IPS-NIHi7 (cell line): ENCODE data around the gene BHLHE23.

Experiments used
- DNase-seq: peaks from one replicate; pipeline ENCODE4 v3.0.0; 2012; ENCODE audit warnings: mixed read lengths; ENCODE audit errors: extremely low spot score

Gene BHLHE23

DNA sequence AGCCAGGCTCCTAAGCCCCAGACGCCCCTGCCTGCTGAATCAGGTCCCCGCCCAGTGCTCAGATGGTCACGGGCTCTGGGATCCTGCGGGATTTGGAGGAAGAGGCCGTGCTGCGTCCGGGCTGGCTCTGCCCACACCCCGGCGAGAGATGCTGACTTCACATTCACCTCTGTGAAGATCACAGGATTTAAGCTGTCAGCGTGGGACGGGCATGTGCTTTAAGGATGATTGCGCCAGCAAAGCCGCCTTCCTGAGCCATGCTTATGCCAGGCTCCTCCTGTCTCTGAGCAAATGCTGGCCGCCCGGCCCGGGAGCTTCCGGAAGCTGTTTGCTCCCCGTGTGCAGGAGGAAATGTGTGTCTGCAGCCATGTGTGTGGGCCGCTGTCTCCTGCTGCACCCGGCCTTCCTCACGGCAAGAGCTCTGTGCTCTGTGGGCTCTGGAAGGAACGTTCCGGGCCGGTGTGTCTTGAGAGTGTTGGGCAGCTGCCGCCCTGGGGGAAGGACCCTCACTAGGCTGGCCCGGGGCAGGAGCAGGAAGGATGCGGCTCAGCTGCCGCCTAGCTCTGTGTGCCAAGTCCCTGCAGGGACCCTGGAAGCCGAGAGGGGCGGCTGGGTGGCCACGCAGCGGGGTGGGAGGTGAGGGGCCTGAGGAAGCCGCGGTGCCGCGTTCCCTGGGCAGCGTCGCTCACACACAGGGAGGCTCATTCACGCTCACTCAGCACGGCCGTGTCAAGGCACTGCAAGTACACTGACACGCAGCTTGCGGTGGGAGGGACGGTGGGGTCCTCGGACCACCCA lies 19.0 kb upstream of the BHLHE23 start:
- no peak for DNase-seq

DNA sequence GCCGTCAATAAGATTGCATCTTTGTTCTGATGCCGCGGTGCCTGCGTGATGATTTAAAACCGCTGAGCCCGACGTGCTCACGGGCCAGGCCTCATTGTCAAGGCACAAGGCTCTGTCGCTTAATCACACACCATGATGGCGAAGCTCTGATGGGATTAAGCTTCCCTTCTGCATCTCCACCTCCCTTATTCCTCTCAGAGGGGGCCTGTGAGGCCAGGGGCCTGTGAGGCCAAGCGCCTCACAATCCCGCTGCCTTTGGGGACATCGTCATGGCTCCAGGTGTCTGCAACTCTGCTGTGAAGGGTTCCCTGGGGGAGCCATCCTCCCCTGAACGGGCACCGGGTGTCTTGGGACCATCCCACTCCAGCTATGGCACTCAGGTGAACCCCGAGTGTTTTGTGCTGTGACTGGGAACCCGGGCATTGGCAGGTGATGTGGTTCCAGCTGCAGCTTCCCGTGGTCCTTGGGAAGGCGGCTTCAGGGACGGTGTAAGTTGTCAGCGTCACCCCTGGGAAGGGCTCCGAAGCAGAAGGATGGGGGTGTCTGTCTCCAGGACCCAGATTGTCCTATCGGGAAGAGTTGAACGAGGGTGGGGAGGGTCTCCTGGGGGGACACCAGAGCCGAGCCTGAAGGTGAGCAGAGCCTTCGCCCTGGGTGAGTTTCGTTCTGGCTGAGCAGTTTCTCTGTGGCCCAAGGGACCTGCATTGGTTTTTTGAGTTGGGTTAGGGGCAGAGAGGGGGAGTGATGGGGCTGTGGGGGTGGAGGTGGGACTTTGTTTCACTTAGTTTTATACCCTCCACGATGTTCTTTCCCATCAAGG lies 18.0 kb upstream of the BHLHE23 start:
- no peak for DNase-seq

DNA sequence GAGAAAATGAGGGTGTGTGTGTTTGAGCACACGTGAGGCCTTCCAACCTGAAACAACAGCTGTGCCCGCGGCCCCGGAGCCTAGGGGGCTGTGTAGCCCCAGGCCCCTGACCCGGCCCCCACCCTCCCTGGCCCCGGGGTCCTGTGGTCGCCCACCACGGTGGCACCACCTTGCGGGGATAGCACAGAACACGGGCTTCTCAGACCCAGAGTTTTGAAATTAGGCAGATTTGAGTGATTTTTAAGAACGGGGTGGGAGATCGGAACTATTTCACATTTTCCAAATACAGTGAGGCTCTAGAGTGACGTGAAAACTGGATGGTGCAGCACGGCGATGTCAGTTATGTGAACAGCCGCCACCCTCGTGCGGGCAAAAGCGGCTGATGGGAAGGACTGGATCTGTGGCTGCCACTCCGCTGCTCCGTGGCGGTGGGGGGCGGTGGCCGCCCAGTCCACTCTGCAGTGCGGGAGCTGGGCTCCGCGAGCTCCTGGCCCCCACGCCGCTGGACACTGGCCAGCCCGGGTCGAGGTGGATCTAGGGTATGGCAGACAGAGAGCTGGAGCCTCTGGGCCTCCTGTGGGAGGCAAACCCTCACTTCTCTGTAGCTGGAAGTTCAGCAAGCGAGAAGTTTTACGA lies 17.3 kb upstream of the BHLHE23 start:
- DNase-seq: no peak

DNA sequence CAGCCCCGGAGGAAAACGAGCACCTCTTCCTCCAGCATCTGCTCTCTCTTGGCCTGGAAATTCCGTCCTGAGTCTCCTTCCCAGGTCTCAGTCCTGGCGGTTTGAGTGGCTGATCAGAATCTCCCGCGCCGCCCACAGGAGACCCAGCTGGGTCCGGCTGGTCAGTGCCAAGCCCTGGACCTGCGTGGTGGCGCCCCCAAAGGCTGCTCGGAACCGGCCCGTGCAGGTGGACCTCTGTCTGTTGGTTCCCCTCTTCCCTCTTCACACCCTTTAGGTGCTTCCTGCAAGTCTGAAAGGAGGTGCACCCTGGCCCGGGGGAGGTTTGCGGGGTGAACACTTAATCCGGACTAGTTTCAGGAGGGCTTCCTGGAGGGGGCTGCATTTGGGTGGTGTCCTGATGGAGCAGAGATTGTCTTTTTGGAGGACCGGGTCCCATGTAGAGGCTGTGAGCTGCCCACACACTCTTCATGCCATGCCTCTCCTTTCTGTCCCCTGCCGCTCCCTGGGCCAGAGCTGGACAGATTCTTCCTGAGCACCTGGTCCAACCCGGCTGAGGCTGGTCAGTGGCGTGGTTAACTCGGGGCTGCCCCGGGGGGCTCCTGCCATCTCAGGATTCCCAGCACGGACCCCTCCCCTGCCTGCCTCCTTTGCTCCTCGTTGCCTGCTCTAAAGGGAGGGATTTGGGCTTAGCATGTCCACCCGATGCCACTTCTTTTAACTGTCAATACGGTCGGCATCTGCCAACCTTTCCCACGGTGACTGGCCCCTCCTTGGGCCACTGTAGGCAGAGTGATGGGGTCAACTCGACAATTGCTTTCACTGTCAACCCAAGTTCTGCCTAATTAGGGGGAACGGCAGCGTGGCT lies 16.5 kb upstream of the BHLHE23 start:
- no peak for DNase-seq

DNA sequence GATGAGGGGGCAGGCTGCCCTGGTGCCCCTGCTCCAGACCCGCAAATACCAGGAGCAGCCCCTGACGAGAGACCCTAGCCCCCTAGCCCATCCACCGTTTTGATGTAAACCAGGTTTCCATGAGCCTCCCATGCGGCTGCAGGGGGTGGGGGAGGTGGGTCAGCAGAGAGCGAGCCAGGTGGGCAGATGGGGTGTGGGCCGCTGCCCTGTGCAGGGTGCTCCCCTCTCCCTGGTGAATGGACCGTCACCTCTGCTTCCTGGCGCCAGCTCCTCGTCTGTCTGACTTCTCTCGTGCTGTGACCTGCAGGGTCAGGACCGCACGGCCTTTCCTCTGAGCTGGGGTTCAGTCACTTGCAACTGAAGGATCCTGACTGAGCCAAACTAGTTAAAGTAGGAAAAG lies 15.7 kb upstream of the BHLHE23 start:
- no peak for DNase-seq

DNA sequence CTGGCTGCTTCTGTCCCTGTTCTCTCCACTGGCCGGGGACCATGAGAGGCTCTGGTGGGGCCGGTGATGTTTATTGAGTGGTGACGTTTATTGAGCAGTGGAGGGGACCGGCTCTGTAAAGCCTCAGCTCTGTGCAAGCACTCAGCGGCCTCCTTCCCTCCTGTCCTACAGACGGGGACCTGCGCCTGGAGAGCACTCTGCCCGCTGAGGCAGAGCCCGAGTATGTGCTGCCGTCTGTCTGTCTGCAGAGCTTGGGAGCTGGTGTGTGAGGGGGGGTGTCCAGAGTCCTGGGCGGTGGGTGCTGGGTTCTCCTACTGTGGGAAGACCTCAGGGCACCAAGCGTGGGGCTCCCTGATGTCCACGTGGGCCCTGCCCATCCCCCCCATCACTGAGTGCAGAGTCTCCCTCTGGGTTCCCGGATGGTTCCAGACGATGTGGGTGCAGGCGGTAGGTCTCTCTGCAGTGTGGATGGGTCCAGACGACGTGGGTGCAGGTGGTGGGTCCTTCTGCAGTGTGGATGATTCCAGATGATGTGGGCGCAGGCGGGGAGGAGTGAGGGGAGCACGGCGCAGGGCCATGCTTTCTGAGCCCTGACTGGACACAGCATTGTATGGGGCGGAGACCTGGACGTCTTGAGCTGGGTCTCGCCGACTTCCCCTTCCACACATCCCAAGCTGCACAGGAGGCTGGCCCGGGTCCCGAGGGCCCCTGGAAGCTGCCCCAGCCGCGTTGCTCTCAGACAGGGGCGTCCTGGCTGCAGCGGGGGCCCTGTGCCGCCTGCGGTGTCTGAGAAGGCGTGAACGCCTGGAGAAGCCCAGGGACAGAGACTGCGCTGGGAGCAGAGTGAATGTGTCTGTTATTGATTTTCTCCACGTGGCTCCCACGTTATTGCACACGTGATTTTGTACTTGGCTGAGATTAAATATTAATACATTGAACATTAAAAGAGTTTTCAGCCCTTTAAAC lies 14.9 kb upstream of the BHLHE23 start:
- no peak for DNase-seq

DNA sequence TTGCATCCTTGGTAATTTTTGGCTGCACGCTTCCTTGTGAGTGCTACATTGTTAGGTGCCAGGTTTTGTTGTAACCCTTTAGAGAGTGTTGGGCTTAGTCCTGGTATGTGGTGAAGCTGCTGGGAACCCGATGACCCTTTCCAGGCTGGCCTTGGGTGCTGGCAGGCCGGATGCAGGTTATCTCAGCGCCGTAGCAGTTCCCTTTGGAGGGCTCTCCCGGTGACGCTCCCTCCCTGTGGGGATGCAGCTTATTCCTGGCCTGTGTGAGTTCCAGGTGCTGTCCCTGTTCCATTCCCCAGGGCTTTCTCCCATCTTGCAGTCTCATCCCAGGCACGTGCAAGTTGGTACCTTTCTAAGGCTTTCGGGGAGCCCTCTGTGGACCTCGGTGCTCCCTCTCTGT lies 13.9 kb upstream of the BHLHE23 start:
- no peak for DNase-seq

DNA sequence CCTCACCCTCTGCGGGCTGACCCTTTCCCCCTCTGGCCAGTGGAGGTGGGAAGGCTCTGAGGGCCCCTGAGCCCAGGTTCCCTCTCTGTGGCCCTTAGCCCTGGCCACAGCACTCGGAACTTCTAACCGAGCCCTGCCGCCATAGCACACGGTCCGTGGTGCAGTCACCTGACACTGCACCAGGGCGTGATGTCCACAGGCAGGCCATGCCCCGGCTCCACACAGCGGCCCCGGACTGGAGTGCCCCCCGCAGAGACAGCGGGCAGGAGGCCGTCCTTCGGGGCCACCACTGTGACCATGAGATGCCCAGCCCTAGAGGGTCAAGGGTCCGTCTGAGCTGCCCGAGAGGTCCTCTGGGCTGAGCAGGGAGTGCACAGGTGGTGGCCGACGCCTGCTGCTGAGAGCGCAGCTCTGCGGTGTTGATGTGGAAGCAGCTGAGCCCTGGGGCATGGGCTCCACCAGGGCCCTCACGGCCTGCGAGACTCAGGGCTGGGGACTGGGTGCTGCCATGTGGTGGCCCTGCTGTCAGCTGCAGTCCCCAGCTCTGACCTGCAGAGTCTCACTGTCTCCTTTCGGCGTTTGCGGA lies 11.2 kb upstream of the BHLHE23 start:
- DNase-seq: no peak

DNA sequence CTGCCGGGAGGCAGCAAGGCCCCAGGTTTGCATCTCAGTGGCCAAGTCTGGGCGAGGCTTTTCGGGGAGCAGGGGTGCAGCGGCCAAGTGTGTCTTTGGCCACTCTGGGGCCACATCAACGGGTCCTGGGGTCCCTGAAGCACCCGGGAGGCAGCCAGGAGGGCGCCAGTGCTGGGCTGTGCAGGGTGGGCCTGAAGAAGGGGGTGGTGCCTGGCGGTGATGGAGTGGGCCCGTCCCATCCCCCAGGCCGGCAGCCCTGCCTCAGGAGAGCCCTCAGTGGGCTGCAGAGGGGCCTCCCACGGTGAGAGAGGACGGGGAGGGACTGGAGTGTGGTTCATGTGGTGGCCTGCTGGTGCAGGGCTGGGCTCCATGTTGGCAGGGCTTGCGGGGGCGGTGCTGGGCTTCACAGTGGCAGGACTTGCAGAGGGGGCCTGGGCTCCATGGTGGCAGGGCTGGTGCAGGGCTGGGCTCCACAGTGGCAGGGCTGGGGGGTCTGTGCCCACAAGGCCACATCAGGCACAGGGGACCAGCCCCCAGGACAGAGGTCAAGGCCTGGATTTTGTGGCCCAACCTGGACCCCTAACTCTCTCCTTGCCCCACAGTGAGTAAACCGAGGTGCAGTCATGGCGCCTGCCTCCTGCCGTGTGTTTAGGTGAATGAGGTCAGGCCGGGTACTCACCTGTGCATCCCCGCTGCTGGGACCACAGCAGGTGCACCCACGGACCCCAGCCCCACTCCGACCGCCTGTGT lies 10.5 kb upstream of the BHLHE23 start:
- no peak for DNase-seq

DNA sequence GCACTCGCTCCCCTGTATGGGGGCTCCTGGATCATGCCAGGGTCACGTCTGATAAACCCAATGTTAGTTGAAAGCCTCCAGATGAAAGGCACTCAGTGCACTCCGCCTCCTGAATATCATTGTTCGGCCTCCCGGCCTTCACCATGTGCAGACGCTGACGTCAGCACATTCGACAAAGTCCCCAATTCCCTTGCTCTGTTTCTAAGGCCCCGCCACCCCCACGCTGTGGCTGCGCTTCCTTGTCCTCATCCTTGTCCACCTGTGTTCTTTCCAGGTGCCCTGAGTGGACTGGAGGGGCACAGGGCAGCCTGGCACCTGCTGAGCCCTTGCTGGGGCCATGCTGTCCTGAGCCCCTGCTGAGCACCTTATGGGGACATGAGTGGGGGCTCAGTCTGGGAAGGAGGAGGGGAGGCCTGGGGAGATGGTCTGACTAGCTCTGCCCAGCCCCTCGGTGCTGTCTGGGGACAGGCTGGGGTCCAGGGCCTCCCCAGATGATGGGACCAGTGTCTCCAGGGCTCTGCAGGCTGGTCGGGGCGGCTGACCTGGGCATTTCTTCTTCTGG lies 9.8 kb upstream of the BHLHE23 start:
- DNase-seq: no peak

DNA sequence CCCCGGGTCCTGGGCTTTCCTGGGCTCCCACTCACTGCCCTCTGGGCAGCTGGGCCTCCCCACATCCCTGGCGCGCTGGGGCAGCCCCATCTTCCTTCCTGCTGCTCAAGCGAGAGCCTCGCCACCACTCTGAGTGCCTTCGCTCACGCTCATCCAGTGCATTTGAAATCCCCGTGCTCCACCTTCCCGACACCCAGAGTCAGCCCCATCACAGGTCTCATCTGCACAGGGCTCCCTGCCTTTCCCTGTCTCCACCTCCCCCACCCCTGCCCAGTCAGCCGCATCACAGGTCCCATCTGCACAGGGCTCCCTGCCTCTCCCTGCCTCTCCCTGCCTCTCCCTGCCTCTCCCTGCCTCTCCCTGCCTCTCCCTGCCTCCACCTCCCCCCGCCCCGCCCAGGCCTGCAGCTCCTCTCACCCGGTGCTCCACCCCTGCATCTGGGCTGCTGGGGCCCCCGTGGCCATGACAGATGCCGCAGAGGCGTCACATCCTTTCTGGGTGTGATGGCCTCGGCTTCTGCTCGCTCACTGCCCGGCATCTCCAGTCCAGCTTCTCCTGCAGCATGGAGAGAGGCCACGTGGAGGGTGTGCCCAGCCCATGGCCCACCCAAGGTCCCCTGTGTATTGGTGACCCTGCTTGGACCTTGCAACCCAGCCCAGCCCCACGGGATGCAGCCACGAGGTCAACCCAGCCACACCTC lies 9.0 kb upstream of the BHLHE23 start:
- DNase-seq: no peak

DNA sequence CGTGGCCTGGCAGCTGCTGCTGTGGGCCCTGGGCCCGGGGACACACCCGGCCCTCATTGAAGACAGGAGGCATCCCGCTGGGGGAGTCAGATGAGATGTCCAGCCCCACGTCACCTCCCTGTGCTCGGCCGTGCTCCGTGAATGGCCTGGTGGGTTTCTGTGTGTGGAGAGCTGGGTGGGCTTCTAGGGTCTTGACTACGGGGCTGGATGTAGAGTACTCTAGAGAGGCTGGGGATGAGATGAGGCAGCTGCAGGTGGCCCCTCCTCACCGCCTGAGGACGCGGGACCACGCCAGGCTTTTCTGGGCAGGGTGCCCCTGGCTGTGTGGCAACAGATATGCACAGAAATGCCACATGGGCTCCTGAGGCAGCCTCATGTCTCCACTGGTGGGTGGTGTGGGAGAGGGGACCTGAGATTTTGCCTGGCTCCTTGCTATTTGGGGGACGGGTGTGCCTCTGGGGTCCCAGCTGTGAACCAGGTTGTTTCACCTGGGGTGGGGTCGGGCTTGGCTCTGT lies 8.4 kb upstream of the BHLHE23 start:
- no peak for DNase-seq

DNA sequence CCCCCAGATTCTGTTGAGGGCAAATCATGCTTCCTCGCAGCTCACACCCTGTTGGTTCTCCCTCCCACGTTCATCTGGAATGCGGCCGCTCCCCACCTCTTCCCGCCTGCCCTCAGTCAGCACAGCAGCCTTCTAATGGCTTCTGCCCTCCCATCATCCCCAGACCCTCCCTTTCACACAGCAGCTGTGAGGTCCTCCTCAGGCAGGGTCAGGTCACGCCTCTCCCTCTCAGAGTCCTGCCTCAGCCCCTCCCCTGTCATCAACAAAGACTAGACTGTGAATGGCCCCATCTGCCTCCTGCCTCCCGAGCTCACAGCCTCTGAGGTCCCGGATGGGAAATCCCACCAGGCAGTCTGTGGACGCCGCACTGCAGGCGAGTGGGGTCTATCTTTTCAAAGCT lies 7.9 kb upstream of the BHLHE23 start:
- peak; percentile 90 for DNase-seq

DNA sequence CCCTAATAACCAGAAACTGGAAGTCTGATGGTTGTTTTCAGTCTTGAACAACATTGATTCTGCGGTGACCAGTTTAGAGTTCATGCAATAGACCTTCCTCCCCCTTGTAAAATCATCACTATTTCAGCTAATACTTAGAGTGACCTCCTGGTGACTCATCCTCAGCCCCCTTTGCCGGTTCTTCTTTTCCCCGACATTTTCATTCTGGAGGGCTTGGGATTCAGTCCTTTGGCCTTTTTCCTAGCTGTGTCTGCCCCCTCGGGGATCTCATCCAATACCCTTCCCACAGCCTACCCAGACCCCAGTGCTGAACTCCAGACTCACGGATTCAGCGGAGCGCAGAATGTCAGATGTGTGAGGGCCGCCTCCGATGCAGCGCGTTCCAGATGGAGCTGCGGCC lies 7.5 kb upstream of the BHLHE23 start:
- no peak for DNase-seq

DNA sequence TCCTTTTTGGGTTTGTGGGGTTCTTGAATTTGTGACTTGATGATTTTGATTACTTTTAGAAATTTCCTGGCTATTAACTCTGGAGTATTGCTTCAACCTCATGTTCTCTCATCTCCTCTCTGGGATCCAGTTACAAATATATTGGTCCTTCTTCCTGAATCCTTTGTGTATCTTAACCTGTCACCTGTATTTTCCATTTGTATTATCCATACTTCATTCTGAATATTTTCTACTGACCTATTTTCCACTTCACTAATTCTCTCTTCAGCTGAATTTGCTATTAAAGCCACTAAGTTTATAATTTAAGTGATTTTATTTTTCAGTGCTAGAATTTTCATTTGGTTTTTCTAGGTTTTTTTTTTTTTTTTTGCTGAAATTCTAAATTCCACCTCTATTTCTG lies 6.4 kb upstream of the BHLHE23 start:
- DNase-seq: no peak

DNA sequence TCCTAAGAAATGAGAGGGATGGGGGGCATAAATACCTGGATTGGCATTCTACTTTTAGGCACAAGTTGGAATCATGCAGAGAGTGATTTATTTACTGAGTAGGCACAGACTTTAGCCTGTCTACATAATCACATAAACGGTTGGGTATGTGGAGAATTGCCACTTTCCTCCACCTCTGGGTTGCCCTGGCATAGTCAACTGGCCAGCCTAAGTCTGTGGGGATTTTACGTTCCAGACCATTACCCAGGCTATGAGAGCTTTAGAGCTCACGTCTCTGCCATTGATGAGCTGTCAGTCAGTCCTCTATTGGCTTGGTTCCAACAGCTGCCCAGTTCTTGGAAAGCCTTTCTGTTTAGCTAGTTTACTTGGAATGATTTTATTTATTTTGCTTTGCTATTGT lies 5.0 kb upstream of the BHLHE23 start:
- DNase-seq: no peak

DNA sequence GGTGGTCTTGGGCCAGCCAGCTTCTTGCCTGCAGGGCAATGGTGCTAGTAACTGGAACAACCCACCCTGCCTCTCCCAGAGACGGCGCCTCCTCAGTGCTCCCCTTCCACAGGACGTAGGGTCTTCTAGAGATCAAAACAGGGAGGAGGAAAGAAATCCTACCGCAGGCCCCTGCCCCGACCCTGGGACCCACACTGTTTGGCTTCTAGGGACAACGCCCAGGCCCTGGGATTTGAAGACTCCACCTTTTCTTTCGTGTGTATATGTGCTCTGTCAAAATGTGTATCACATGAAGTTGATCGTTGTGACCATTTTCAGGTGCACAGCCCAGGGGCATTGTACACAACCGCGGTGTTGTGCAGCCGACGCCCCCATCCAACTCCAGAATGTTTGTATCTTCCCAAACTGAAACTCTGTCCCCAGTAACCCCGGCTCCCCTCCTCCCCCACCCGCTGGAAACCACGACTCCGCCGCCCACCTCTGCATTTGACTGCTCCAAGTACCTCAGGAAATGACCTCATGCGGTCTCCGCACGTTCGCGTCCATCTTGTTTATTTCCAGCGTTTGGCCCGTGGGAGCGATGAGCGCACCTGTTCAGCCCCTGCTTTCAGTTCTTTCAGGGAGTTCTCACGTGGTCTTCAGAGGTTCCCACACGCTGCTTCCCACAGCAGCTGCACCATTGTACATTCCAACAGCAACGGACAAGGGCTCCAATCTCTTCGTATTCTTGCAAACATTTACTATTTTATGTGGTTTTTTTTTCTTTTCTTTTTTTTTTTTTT lies 3.4 kb upstream of the BHLHE23 start:
- no peak for DNase-seq
